Esophagus mucosa (tissue), 1 donor: Measurements from ENCODE around the gene CPLX3. TPM values are rescaled to one million over a fixed set of nuclear protein-coding genes. Genes with fewer than 3 reads are reported as not detected.

Experiments
- ATAC-seq: fragments of 200-7000 bp; cut with Tn5 transposase; one replicate; pipeline ENCODE4 v1.9.1; 2020
- total RNA-seq: library from RNA; stranded (reverse); gene quantifications from one replicate; pipeline ENCODE4 v1.2.4, GENCODE V29; 2023
- donor health status: DM: yes; HTN: yes; CAD: no.

CPLX3 gene
- total RNA-seq, 1 donor from 2014 or later, result not detected

DNA sequence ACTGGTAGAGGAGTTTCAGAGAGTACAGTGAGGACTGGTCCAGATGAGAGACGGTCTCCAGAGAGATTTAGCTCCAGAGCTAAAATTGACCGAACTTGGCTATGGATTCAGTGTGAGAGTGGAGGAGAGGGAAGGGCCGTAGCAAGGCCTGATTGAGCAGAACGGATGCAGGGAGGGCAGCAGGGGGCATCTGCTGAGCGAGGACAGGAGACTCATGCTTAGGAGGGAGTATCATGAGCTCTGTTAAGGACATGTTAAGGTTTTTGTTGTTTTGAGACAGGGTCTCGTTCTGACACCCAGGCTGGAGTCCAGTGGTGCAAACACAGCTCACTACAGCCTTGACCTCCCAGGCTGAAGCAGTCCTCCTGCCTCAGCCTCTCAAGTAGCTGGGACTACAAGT is 21.5 kb upstream of the CPLX3 start:
- ATAC-seq, result no peak

DNA sequence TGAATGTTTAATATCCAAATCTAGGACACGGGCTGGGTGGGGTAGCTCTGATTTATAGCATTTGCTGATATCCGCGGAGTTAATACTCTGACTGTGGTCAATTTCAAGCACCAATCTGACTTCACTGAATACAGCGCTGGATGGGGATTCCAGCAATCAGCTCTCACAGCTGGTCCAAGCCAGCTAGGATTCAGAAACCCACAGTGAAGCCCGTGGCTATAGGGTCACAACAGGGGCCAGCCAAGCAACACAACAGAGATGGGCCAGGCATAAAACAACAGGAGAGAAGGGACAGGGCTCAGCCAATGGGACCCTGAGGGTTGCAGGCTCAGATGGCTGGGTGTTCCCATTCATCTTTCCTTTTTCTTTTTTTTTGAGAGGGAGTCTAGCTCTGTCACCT is 19.1 kb upstream of the CPLX3 start:
- ATAC-seq, result peak; percentile 9

DNA sequence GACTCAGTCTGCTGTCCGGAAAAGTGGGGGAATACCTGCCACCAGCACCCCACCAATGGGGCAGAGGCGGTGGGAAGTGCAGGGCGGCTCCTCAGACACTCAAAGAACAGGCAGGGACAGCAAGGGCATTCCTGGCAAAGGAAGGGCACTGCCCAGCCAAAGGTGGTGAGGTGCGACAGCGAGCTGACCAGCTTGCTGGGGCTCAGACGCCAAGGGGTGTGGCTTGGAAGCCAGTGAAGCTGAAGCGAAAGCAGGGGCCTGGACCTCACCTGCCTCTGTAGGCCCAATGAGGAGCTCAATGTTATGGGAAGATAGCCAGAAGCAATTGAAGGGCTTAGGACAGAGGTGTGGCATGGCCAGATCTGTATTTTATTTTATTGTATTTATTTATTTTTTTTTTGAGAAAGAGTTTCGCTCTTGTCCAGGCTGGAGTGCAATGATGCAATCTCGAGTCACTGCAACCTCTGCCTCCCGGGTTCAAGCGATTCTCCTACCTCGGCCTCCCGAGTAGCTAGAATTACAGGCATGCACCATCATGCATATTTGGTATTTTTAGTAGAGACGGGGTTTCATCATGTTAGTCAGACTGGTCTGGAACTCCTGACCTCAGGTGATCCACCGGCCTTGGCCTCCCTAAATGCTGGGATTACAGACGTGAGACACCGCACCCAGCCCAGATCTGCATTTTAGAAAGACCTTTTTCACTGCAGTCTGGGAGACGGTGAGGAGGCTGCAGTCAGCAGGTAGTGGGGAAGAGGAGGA is 18.2 kb upstream of the CPLX3 start:
- ATAC-seq, result peak; percentile 63

DNA sequence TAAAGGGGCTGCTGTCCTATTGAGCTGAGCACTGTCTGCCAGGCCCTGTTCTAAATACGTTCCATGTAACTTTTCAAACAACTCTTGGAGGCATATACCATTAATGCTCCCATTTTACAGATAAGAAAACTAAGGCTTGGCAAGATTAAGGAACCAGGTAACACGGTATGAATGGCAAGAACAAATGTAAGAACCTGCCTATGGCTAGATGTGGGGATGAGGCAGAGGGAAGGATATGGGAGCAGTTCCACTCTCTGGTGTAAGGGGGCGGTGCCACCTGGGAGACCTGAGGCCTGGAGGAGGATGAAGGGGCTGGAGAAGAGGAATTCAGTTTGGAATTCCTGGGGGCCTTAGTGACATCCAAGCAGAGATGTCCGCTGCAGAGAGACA is 17.6 kb upstream of the CPLX3 start:
- peak; percentile 28 for ATAC-seq

DNA sequence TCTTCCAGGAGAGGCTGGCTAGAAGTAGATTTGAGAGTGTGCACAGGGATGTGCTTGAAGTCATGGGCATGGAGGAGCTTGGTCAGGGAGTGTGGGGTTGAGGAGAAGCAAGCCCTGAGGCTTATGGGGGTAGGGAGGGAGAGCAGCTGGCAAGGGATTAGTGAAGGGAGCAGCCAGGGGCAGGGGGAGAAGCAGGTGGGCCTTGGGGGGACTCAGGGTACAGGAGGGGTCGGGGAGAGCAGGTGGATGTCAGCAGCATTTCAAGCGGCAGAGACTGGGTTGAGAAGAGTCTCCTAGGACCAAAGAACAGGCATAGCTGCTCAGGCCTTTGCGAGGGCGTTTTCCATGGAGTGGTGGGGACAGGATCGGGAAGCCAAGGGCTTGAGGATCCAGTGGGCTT is 17.2 kb upstream of the CPLX3 start:
- no peak for ATAC-seq

DNA sequence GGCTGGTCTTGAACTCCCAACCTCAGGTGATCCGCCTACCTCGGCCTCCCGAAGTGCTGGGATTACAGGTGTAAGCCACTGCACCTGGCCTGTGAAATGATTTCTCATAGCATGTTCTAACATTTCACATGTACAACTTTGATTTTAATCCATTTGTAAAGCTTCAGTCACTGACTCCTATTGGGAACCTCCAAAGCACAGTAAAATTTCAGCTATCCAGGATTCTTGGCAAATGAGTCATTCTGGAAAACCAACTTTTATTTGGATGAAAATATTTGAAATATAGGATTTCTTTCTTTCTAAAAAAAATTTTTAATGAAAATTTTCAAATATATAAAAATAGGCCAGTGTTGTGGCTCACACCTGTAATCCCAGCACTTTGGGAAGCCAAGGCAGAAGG is 16.5 kb upstream of the CPLX3 start:
- ATAC-seq, result no peak

DNA sequence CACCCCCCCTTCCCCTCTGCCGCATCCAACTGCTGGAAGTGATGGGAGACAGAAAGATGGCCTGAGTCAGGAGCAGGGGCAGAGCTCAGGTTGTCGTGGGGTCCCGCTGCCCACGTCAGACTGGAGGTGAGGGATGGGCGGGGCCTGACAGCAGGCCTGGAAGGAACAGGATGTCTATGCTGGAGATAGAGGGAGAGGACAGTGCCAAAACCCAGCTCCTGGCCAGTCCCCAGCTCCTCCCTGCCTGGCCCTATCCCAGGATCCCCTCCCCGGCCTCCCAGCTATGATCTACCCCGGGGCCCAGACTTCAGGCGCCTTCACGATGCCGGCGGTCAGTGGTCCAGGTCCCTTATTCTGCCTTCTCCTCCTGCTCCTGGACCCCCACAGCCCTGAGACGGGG is 13.9 kb upstream of the CPLX3 start, which contains the start of gene LMAN1L:
Gene LMAN1L (plus strand): TSS at position 303 of the 400 bp plus-strand sequence. CDS start 20 bp downstream, at position 323.
- ATAC-seq, result no peak

DNA sequence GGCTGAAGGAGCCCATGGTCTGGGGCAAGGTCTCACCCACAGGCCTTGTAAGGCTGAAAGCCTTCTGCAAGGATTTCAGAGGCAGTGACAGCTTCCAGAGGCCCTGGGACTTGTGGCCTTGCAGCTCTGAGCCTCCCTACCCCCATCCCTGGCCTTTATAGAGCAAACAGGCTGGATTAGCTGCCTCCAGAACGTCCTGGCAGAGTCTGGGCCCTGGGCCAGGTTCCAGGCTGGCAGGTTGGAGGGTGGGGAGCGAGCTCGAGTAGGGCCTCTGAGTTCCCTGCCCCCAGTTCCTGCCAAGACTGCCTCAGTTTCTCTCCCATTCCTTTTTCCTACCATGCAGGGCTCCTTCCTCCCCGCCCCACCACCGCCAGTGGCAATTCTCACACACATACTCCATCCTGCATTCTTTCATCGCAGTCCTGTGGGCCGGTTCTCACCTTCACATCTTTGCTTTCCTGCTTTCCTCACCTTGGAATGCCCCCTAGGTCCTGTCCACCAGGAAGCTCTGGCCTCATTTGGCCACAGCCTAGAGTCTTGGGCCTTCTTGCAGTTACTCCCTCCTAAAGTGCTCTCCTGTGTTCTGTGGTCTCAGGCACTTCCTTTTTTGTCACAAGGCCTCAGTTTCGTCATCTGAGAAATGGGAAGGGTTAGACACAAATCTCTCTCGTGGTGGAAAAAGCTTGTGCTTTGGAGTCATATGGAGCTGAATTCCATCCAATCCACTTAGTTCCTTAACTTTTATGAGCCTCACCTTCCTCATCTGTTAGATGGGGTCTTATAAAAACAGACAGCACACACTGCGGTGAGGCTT is 11.1 kb upstream of the CPLX3 start:
- ATAC-seq, result no peak

DNA sequence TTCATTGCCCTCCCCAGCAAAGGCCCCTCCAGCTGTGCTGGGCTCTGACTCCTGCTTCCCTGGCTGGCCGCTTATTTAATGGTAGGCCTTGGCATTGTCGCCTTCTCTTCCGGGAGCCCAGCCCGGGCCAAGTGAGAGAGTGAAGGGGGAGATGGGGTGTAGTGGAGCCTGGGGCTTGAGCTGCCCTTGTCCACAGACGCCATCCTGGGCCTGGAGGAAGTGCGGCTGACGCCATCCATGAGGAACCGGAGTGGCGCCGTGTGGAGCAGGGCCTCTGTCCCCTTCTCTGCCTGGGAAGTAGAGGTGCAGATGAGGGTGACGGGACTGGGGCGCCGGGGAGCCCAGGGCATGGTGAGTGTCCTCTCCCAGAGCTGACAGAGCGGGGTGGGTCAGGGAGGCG is 10.5 kb upstream of the CPLX3 start:
- ATAC-seq, result no peak

DNA sequence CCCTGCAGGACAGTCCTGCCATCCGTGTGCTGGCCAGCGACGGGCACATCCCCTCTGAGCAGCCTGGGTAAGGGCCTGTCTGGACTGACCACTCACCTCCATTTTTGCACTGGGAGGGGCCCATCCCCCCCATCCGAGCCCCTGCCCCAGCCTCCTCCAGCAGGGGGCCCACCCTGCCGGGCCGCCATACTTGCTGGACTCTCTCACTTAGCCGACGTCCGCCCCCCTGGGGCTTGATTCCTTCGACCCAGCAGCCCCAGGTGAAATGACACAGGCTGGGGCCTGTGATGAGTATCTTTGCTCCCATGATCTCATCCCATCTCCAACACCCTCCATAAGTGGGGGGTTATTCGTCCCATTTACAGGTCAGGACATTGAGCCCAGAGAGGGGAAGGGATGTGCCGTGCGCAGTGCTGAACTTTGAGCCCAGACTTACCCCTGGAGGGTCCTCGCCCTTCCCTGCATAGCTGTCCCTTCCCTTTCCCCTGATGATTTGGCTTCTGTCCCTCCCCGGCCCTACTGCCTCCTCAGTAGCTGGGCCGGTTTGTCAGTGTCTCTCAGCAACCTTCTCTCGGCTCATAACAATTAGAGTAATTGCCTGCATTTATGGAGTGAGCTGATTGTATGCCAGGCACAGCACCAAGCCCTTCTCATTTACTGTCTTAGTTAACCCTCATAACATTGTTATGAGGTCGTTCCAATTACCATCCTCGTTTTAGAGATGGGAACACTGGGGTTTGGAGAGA is 9.6 kb upstream of the CPLX3 start:
- no peak for ATAC-seq

DNA sequence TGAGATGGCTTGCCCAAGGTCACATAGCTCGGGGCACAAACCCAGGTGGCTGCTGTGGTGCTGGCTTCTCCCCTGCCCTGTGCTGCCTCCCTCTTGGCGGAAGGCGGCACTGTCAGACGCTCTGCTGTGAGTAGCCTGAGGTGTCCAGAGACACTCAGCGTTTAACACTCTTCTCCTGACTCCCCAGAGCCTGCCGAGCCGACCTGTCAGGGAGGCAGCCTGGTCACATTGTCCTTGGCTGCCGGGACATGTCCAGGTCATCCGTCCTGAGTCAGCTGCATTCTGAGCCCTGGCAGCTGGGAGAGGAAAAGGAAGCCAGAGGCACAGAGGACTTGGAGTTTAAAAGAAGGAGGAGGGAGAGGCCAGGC is 9.1 kb upstream of the CPLX3 start:
- peak; percentile 76 for ATAC-seq

DNA sequence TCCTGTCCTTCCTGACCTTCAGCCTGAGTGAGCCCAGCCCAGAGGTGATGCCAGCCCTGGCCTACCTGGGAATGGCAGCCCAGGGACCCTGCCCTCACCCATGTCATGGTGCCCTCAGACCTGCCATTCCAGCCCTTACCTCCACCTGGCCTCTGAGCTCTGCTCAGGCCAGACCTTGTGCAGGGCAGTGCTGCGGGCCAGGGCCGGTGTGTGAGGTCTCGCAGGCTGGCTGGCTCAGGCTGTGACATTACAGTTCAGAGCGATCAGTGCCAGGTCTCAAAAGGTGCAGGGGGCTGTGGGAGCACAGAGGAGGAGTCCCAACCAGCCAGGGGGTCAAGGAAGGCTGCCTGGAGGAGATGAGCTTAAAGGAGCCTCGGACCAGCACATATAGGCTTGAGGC is 6.4 kb upstream of the CPLX3 start:
- no peak for ATAC-seq

DNA sequence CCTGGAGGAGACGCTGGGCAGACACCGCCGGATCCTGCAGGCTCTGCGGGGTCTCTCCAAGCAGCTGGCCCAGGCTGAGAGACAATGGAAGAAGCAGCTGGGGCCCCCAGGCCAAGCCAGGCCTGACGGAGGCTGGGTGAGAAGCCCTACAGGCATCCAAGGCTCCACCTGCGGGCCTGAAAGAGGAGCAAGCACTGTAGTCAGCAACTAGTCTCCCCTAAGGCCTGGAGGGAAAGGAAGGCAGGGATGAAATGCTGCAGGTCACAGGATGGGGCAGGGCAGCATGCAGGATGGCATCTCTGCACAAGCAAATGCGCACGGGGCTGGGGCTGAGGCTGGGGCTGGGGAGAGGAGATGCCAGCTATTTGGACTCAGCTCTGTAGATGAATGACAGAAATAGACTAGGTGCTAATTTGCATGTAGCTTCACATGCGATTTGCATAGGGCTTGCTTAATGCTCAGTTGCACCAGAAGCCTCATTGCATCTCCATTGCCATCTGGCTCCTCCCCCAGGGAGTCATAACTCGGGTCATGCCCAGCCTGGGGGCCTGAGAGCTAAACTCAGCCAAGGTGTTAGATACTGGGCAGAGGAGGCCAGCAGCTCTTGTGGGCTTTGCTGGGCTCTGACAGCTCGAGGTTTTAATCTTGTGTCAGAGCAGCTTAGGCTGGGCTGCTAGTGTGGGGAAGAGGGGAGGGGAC is 5.2 kb upstream of the CPLX3 start:
- ATAC-seq, result peak; percentile 4

DNA sequence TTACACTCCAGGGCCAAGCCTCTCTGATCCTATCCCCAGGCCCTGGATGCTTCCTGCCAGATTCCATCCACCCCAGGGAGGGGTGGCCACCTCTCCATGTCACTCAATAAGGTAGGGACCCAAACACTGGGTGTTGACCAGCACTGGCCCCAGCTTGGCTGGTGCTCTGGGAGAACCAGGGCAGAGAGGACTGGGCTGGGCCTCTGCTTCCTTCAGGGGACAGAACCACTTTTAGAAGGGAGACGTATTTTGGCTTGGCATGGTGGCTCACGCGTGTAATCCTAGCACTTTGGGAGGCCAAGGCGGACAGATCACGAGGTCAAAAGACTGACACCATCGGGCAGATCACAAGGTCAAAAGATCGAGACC is 4.7 kb upstream of the CPLX3 start:
- no peak for ATAC-seq

DNA sequence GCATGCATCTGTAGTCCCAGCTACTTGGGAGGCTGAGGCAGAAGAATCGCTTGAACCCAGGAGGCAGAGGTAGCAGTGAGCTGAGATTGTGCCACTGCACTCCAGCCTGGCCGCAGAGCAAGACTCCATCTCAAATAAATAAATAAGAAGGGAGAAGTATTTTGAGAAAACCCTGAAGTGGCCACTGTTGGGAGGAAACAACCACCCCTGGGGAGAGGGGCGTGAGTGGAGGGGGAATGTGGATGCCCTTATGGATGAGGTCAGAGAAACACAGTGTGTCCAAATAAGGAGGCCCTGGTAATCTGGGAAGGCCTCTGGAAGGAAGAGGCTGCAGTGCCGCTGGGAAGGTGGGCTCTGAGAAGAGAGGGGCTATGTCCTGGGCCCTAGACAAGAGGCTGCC is 4.2 kb upstream of the CPLX3 start:
- ATAC-seq, result no peak

DNA sequence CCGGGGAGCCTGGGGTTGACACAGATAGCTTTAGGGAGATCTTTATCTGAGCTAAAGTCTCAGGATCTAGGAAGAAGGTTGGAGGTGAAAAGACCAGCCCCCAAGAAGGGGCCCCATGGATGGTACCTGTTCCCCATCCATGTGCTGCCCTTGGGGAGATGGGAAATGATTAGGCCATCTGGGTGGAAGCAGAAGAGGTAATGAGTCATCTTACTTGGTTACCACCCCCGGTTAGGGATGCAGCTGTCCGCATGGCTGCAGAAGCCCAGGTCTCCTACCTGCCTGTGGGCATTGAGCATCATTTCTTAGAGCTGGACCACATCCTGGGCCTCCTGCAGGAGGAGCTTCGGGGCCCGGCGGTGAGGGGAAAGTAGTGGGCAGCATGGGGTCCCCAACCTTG is 3.1 kb upstream of the CPLX3 start:
- ATAC-seq, result no peak

DNA sequence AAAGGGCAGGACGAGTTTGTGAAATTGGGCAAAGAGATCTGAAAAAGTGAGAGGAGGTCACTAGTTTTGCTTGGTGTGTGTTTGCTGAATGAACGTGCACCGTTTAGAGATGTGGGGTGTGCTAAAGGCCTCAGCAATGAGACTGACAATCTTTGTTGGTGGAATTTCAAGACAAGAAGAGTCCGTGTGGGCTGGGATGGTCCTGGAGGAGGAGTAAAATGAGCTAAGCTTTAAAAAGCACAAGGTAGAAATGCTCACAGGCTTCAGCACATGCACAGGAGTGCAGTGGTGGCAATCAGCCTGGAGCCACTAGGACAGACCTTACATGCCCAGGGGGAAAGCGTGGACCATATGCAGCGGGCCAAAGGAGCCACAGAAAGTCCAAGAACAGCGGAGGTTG is 1.5 kb upstream of the CPLX3 start:
- ATAC-seq, result no peak

DNA sequence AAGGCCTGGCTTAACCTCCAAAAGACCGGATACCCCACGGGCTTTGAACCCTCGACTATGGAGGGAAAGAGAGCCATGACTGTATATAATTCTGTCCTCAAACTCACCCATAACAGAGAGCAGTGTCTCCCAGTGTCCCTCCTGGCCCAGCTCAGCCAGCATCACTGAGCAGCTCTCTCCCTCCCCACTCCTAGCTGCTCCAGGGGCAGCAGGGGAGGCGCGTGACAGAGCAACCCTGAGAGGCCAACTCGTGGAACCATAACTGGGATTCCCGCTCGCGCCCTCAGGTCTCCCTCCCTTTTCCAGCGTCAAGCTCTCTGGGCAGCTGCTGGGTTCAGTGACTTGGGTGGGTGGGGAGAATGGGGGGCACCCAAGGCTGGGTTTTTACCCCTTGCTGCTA is 561 bp upstream of the CPLX3 start:
- ATAC-seq, result no peak

DNA sequence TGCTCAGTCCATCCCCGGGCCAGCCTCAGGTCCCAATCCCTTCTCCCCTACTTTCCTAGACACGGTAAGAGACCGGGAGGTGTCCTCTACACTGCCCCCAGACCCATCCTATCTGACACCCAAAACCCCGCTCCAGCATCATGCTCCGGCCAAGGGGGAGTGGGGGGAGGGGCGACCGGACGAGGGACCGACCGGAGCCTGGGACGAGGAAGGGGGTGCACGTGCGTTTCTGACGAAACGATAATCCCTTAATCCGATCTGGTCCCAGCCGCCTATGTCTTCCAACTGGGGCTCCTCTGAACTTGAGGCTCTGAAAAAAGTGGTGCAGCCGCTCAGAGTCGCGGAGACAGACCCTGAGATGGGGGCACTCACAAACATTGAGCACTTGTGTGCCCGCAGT is 494 bp downstream of the CPLX3 start:
- no peak for ATAC-seq

DNA sequence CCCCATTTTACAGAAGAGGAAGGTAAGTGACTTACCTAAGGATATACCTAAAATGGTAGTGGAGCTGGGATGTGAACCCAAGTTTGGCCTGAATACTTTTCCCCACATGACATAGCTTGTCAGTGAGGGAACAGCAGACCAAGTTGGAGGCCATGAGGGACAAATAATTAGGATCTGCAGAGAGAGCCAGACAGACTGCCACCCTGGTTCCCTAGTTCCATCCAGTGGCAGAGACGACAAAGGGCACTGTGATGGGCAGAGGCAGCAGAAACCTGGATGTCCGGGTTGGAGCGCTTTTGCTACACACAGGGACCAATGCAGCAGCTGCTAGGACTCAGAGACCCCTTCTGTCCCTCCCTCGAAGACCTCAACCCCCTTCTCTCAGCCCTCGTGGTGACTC is 1.2 kb downstream of the CPLX3 start:
- no peak for ATAC-seq

DNA sequence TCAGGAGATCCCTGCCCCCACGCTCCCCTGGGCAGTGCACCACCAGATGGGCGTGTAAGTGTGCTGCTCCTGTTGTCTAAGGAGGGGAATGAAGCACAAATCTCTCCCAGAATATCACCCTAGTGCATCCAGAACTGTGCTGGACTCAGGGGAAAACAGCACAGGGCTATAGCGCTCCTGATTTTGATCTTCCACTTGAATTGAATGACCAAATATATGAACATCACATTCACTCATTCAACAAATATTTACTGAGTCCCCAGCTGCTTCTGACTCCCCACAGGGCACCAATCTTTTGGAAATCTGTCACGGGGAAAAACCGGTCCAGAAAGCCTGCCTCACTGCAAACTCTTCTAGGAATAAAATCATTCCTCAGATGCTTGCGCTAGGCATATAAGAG is 2.4 kb downstream of the CPLX3 start:
- no peak for ATAC-seq

DNA sequence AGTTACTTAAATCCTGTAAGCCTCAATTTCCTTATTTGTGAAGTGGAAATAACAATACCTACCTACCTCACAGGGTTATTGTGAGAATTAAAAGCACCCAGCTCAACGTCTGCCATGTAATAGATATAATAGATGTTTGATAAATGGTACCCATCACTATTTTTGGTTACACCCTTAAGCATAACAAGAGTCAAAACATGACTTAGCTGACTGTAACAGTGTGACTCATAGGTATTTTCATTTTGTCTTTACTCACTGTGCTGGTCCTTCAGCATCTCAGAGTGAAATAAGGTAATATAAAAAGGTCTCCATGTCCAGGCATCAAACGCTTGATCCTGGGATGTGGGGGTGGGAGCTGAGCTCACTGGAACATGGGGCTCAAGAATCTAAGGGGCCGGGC is 3.1 kb downstream of the CPLX3 start:
- peak; percentile 15 for ATAC-seq

DNA sequence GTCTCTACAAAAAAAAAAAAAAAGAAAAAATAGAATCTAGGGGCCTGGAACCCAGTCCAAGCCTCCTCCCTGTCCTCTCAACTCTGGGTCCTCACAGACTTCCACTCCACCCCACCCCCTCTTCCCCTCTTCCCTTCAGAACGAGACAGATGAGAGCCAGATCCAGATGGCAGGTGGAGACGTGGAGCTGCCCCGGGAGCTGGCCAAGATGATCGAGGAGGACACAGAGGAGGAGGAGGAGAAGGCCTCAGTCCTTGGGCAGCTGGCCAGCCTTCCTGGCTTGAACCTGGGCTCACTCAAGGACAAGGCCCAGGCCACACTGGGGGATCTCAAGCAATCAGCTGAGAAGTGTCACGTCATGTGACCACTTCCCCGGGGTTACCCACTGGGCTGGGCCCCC is 3.6 kb downstream of the CPLX3 start:
- no peak for ATAC-seq
